OCI-LY7 (cell line): Measurements from ENCODE around the gene ARHGEF11. TPM values are rescaled to one million over a fixed set of nuclear protein-coding genes. Genes with fewer than 3 reads are reported as not detected.

Experiments used
- BruUV-seq: library from RNA; stranded (reverse); fragments of 400-500 nt; replicated peaks from 2 replicates; lab custom pipeline; 2021; lab: Mats Ljungman, UMichigan
- CTCF ChIA-PET: fragments of 300-600 bp; sonication (Branson Sonifier 250); formaldehyde crosslinking; loops from one replicate; lab custom pipeline; 2022; ENCODE audit warnings: antibody characterized with exemption; ENCODE audit not compliant: unreplicated experiment; lab: Charles Lee
- POLR2A ChIA-PET: fragments of 300-600 bp; sonication (Branson Sonifier 250); formaldehyde crosslinking; loops from one replicate; lab custom pipeline; 2022; ENCODE audit warnings: antibody characterized with exemption; lab: Charles Lee
- DNase-seq: peaks from one replicate; pipeline ENCODE4 v3.0.0-alpha.2; 2015; ENCODE audit warnings: low spot score
- H2AFZ ChIP-seq: fragments of 200-600 bp; sonication (generic), shearing (Covaris generic); 2 replicates; pipeline ENCODE4 v1.6.1; 2014; ENCODE audit warnings: mild to moderate bottlenecking, antibody characterized with exemption, low read length, moderate library complexity
- H3K27ac ChIP-seq: fragments of 200-600 bp; sonication (generic); 2 replicates; pipeline ENCODE4 v1.5.1; 2014; ENCODE audit warnings: mixed run types, low read depth, mild to moderate bottlenecking, moderate library complexity, low read length, inconsistent platforms; ENCODE audit not compliant: poor library complexity, severe bottlenecking
- H3K36me3 ChIP-seq: fragments of 200-600 bp; sonication (generic); 2 replicates; pipeline ENCODE4 v1.6.1; 2014; ENCODE audit warnings: mild to moderate bottlenecking, antibody characterized with exemption, low read length, moderate library complexity, mixed read lengths; ENCODE audit not compliant: insufficient read depth
- H3K4me1 ChIP-seq: fragments of 200-600 bp; sonication (generic); 2 replicates; pipeline ENCODE4 v1.5.1; 2014; ENCODE audit warnings: mild to moderate bottlenecking, low read length; ENCODE audit not compliant: insufficient read depth, poor library complexity, severe bottlenecking
- H3K4me2 ChIP-seq: fragments of 200-600 bp; sonication (generic); 2 replicates; pipeline ENCODE4 v1.6.1; 2014; ENCODE audit warnings: mild to moderate bottlenecking, low read length
- H3K4me3 ChIP-seq: fragments of 200-600 bp; sonication (generic); 2 replicates; pipeline ENCODE4 v1.5.1; 2014; ENCODE audit warnings: mild to moderate bottlenecking, low read depth, low read length; ENCODE audit not compliant: poor library complexity, severe bottlenecking
- H3K79me2 ChIP-seq: fragments of 200-600 bp; sonication (generic); 2 replicates; pipeline ENCODE4 v1.6.1; 2016; ENCODE audit warnings: low read depth, mild to moderate bottlenecking, low read length, moderate library complexity, mixed read lengths; ENCODE audit not compliant: insufficient read depth
- H3K9me2 ChIP-seq: fragments of 200-600 bp; sonication (generic); 2 replicates; pipeline ENCODE4 v1.6.1; 2016; ENCODE audit warnings: mild to moderate bottlenecking, low read length, mixed read lengths; ENCODE audit not compliant: insufficient read depth
- H3K9me3 ChIP-seq: fragments of 200-600 bp; sonication (generic); 2 replicates; pipeline ENCODE4 v1.6.1; 2014; ENCODE audit warnings: mild to moderate bottlenecking, mixed run types, low read length, mixed read lengths
- H4K20me1 ChIP-seq: fragments of 200-600 bp; sonication (generic); 2 replicates; pipeline ENCODE4 v1.6.1; 2014; ENCODE audit warnings: mild to moderate bottlenecking, antibody characterized with exemption, low read length, moderate library complexity, mixed read lengths; ENCODE audit not compliant: insufficient read depth
- EZH2phosphoT487 ChIP-seq: fragments of 200-600 bp; sonication (generic); IDR thresholded peaks from 2 replicates; pipeline ENCODE4 v1.6.1; 2018; ENCODE audit warnings: low read depth, borderline replicate concordance, mild to moderate bottlenecking, mixed run types, antibody characterized with exemption, low read length, moderate library complexity, mixed read lengths
- intact Hi-C: fragments of 100-400 bp; cut with micrococcal nuclease; formaldehyde crosslinking; loops from one replicate; pipeline ENCODE4 v1.10.0; 2022; ENCODE audit not compliant: unreplicated experiment
- total RNA-seq, 2 experiments: library from RNA; depleted of rRNA in 1 of 2; stranded (reverse); fragments of >200 nt in 1 of 2; shearing (Covaris generic) in 1 of 2; gene quantifications; 2 replicates each; pipeline ENCODE4 v1.2.3, GENCODE V29; 2014 to 2022
- TF ChIP-seq, protein P1 (sequence below): fragments of 200-600 bp; sonication (generic); conservative IDR thresholded peaks from 2 replicates; pipeline ENCODE4 v1.5.1; 2014; ENCODE audit warnings: mild to moderate bottlenecking, antibody characterized with exemption, low read length, moderate library complexity, mixed read lengths

ARHGEF11 gene
- total RNA-seq, 2 experiments from 2014 or later: 1.5 to 3.4 TPM

DNA sequence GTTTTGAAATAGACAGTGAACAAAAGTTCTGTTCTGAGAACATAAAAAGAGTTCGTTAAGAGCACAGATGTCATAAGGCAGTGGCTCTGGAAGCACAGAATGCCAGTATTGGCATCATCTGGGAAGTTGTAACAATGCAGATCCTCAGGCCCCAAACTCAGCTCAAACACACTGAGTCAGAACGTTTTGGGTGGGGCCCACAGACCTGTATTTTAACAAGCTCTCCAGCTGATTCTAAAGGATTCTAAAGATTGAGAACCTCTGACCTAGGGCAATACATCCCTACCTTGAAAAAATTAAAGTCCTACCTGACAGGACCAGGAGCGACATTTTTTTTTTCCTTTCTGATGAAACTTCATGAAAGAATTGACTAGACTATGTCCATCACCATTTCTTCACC lies 13.2 kb downstream of the ARHGEF11 start:
- ChIA-PET POLR2A (no interaction called here), CTCF (no interaction called here)
- no TSS peak for BruUV-seq
- H3K79me2 ChIP-seq: no peaks in the 10 kb centered on the region
- H3K4me1 ChIP-seq: no peaks in the 10 kb centered on the region
- no peak overlapping the region for H3K4me3 ChIP-seq
- intact Hi-C loops: no loop called here
- TF ChIP-seq, protein P1, sequence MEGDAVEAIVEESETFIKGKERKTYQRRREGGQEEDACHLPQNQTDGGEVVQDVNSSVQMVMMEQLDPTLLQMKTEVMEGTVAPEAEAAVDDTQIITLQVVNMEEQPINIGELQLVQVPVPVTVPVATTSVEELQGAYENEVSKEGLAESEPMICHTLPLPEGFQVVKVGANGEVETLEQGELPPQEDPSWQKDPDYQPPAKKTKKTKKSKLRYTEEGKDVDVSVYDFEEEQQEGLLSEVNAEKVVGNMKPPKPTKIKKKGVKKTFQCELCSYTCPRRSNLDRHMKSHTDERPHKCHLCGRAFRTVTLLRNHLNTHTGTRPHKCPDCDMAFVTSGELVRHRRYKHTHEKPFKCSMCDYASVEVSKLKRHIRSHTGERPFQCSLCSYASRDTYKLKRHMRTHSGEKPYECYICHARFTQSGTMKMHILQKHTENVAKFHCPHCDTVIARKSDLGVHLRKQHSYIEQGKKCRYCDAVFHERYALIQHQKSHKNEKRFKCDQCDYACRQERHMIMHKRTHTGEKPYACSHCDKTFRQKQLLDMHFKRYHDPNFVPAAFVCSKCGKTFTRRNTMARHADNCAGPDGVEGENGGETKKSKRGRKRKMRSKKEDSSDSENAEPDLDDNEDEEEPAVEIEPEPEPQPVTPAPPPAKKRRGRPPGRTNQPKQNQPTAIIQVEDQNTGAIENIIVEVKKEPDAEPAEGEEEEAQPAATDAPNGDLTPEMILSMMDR: no peak
- no peak for TF ChIP-seq EZH2phosphoT487
- DNase-seq: no peak
- H4K20me1 ChIP-seq: no peaks in the 10 kb centered on the region
- no peaks in the 10 kb centered on the region for H3K9me3 ChIP-seq
- H3K9me2 ChIP-seq: no peaks in the 10 kb centered on the region
- no peak overlapping the region for H2AFZ ChIP-seq
- no peak overlapping the region for H3K4me2 ChIP-seq
- H3K36me3 ChIP-seq: no peaks in the 10 kb centered on the region
- H3K27ac ChIP-seq: no peak overlapping the region

DNA sequence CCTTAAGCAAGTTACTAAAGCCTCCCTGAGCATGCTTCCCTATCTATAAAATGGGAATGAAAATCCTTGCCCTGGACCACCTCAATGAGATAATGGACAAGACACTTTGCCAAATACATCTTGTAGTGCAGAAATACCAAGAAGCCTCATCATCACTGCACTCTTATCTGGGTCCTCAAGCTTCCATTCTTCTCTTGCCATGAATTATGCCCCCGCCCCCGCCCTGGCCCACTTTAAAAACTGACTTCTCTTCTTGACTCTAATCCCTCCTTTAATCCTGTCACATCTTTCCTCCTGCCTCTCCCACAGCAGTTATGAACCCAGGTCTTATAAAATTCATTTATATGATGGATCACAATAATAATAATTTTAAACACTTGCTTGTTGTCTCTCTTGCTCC lies 14.8 kb downstream of the ARHGEF11 start:
- BruUV-seq: no TSS peak
- Histone ChIP-seq H3K9me2 (no peaks in the 10 kb centered on the region), H3K4me2 (no peak overlapping the region), H4K20me1 (no peaks in the 10 kb centered on the region), H3K79me2 (no peaks in the 10 kb centered on the region), H3K4me3 (no peak overlapping the region), H2AFZ (no peak overlapping the region), H3K27ac (no peak overlapping the region), H3K4me1 (no peaks in the 10 kb centered on the region), H3K9me3 (no peaks in the 10 kb centered on the region), H3K36me3 (no peaks in the 10 kb centered on the region)
- ChIA-PET CTCF (no interaction called here), POLR2A (no interaction called here)
- TF ChIP-seq, protein P1: no peak
- TF ChIP-seq EZH2phosphoT487: no peak
- no peak for DNase-seq
- intact Hi-C loops: no loop called here

DNA sequence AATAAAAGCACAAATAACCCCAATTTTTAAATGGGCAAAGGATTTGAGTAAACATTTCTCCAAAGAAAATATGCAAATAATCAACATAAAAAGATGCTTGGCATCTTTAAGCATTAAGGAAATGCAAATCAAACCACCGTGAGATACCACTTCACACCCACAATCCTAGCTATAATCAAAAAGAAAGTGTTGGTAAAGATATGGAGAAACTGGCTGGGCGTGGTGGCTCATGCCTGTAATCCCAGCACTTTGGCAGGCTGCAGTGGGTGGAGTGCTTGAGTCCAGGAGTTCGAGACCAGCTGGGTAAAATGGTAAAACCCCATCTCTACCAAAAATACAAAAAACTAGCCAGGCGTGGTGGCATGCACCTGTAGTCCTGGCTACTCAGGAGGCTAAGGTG lies 16.9 kb downstream of the ARHGEF11 start:
- no peak overlapping the region for H3K27ac ChIP-seq
- no peaks in the 10 kb centered on the region for H3K9me3 ChIP-seq
- ChIA-PET POLR2A (interaction anchor here (0.6 kb wide), 1 partner anchor 25 kb away, joined by 3 read pairs; no protein-coding TSS in a partner anchor), CTCF (no interaction called here)
- no peaks in the 10 kb centered on the region for H3K36me3 ChIP-seq
- intact Hi-C loops: no loop called here
- no peak for TF ChIP-seq EZH2phosphoT487
- TF ChIP-seq, protein P1: no peak
- no peak overlapping the region for H3K4me2 ChIP-seq
- no peaks in the 10 kb centered on the region for H3K9me2 ChIP-seq
- no peak for DNase-seq
- H3K4me3 ChIP-seq: no peak overlapping the region
- H4K20me1 ChIP-seq: no peaks in the 10 kb centered on the region
- H2AFZ ChIP-seq: no peak overlapping the region
- no peaks in the 10 kb centered on the region for H3K79me2 ChIP-seq
- no TSS peak for BruUV-seq
- H3K4me1 ChIP-seq: no peaks in the 10 kb centered on the region
